Heart left ventricle (tissue), 13 donors: ENCODE measurements around the gene HEBP2.

Experiments used
- CTCF ChIP-seq, 12 donors: fragments of 200-600 bp; sonication (generic) in 4 of 12; IDR thresholded peaks; one replicate each; pipeline versions ENCODE4 v1.5.0 to v1.8.0; 2018 to 2022; ENCODE audit warnings: antibody characterized with exemption in 12 of 12, mild to moderate bottlenecking in 5 of 12
- POLR2A ChIP-seq, 2 donors: fragments of 450-650 bp; IDR thresholded peaks; one replicate each; pipeline ENCODE4 v1.6.1; 2017; ENCODE audit warnings: antibody characterized with exemption in 2 of 2, mild to moderate bottlenecking in 2 of 2, moderate library complexity in 2 of 2
- donor health status: ischemic (EF 13 %, LVEDD 7.1; RV severe dilation, severe dysfunction).
- donor health status: DM: no; HTN: yes; CAD: no.
- donor health status: DM: no; HTN: no; CAD: no.
- donor health status: ischemic (EF 25% LVEDD 6.9; RV normal size, moderate dysfunction).
- donor health status: ischemic (EF 25% LVEDD 5.7; RV mildly dilated, moderate dysfunction).
- donor health status: ischemic (EF 35%, LVEDD 5.7; RV mildly dilated, moderate dysfunction).
- donor health status: nonischemic (EF 11% LVEDD 7.7; RV severe dilation, severe dysfunction).
- donor health status: DM: yes; HTN: yes; CAD: no.
- donor health status: PGD.
- donor health status: ischemic (EF 29% LVEDD 5.4; RV normal size, mild dysfunction).
- donor health status: nonischemic (EF 23%, LVEDD 6.1; RV moderate dilation, normal function).

DNA sequence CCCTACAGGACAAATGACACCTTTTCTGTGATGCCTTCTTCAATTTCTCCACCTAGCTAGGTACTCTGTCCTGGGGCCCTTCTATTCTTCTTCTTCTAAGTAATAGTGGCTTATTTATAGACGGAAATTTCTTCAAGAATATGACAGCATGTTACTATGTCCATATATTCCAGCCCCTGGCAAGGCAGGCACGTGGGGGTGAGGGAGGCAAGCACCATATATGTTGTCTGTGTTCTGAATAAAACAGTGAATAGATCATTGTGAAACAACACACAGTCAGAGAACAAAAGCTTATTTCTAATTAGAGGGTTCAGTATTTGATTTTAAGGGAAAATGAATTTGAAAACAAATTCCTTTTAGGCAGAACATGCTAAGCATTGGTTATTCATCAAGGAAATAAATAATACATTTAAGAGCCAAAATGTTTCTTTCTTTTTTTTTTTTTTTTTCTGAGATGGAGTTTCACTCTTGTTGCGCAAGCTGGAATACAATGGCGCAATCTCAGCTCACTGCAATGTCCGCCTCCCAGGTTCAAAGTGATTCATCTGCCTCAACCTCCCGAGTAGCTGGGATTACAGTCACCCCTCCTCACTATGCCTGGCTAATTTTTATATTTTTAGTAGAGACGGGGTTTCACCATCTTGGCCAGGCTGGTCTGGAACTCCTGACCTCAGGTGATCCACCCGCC lies 6.2 kb downstream of the HEBP2 start:
- TF ChIP-seq CTCF (IDR thresholded peaks at IDR 0.05) = no peak
- no peak for TF ChIP-seq POLR2A (IDR thresholded peaks at IDR 0.05)
